SIG-M5 (cell line): ENCODE data around the gene BIN1.
"Not testable (repeated sequence)": the region's sequence is repeated elsewhere in the genome, so short reads cannot be mapped to it uniquely, and the experiment has no call there.

ENCODE experiments used
- DNase-seq: peaks from one replicate; lab custom pipeline; 2025; lab: John Stamatoyannopoulos, UW

BIN1 gene

GRCh38 chr2:127134235-127134634 is 27.3 kb upstream of the BIN1 start:
- DNase-seq, result no peak

- DNase-seq, result no peak
Observed at GRCh38 chr2:127133793-127134192, 26.8 kb upstream of the BIN1 start.

GRCh38 chr2:127130421-127130820 is 23.5 kb upstream of the BIN1 start:
- DNase-seq, result no peak

DNA sequence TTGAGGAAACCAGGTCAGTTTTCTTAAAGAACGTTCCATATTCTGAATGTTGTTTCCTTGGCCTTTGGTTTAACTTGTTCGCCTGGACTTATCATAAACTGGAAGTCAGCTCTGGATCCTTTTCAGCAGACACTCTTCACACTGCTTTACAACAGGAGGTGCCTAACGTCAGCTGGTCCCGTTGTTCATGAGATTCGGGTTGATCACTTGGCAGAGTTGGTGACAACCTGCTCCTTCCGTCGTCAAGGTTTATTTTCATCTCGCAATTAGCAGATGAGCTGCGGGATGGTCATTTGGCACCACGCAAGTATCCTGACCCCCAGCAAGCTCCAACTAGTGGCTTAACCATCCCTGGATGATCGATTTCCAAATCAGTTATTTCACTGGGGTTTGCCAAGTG is 23.0 kb upstream of the BIN1 start:
- DNase-seq, result no peak

GRCh38 chr2:127128445-127128904 is 21.5 kb upstream of the BIN1 start:
- DNase-seq, result no peak

- DNase-seq, result no peak
Observed at GRCh38 chr2:127125821-127126220, 18.9 kb upstream of the BIN1 start.

- no peak for DNase-seq
Observed at GRCh38 chr2:127124426-127124825, 17.5 kb upstream of the BIN1 start.

GRCh38 chr2:127122361-127123027 is 15.5 kb upstream of the BIN1 start:
- DNase-seq, result no peak

GRCh38 chr2:127121776-127122176 is 14.8 kb upstream of the BIN1 start:
- no peak for DNase-seq

- no peak for DNase-seq
Observed at GRCh38 chr2:127121353-127121752, 14.4 kb upstream of the BIN1 start.

DNA sequence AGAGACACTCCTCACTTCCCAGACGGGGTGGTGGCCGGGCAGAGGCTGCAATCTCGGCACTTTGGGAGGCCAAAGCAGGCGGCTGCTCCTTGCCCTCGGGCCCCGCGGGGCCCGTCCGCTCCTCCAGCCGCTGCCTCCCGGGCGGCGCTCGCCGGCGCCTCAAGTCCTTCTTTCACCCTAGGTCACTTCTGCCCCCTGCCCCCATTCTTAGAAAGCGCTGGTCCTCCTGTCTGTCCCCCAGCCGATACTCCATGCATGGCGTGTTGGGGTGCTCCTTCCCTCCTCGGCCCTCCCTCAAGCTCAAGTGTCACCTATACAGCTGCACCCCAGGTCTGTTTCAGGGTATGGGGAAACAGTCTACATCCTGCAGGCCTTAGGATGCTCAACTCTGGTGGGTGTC is 13.5 kb upstream of the BIN1 start:
- not testable (repeated sequence) for DNase-seq

DNA sequence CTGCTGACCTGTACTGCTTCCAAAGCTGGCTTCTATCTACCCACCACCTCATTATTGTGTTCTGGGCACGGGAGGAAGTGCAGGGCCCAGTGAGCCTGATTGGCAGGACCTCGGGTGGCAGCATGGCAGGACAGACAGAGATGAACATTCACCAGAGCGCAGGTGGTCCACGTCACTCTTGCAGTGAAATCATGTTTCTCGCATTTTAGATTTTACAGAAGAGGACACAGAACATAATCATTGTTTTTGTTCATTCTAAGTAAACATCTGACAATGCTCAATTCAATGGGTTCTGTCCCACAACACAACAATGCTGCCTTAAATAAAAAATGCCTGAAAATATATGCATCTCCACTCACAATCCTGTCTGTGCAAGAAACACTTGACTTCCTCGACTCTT is 11.5 kb upstream of the BIN1 start:
- no peak for DNase-seq

DNA sequence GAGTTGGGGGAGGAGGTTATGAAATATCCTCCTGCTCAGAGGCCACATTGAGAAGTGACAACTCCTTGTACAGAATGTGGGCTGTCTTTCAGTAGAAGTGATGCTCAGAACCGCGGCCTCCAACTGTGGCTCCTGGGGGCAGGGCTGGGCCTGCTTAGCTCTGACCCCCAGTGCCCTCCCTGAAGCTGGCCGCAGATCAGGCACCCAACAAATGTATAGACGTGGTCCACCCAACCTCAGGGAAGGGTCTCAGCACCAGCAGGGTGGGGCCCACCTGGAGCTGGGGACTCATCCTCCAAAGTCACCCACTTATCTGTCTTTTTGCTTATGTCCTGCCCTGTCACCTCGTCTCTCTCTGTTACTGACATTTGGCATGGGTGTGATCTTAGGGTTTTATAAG is 11.1 kb upstream of the BIN1 start:
- DNase-seq, result no peak

- DNase-seq, result no peak
Observed at GRCh38 chr2:127117603-127118002, 10.6 kb upstream of the BIN1 start.

DNA sequence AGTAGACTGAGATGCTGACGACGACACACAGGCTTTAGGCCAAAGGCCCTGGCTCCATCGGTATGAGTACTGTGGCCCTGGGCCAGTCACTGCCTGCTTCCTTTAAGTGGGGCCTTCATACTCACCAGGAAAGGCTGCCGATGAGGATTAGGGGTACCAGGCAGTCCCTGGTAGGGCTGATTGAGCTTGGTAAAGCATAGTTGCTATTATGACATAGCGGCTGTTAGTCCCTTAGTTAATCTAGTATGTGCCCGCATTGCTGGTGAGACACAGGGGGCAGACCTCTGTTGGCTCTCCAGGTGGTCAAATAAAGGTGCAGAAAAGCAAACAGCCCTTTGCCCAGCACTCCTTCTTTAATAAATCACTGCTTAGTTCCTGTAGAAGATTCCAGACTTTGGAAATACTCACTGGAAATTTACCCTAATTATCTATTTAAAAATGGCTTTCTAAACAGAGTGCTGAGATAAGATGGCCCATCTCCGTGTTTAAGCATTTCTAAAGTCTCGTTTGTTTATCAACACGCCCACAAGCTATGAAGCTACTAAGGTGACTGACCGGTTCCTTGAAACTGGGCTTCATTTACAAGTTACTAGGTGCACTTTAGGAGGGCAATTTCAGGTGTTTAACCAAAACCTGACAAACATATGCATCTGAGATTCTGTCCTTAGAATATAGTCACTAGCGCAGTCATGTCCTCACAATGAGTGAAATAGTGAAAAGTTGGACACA is 8.7 kb upstream of the BIN1 start:
- no peak for DNase-seq

DNA sequence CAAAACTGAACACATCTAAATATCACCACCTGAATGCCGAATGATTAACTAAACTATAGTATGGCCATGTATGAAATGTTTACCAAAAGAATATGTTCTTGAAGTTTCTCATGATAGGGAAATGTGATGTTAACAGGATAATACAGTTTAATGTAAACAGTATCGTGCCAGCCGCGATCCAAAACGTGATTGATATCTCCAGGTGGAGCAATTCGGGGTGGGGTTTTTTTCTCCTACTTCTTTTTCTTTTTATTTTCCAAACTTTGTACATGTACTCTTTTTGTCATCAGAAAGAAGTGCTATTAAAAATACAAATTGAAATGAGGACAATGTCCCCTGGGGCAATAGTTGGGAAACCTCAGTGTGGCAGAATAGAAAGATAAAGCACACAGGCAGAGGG is 4.0 kb upstream of the BIN1 start:
- DNase-seq, result no peak

DNA sequence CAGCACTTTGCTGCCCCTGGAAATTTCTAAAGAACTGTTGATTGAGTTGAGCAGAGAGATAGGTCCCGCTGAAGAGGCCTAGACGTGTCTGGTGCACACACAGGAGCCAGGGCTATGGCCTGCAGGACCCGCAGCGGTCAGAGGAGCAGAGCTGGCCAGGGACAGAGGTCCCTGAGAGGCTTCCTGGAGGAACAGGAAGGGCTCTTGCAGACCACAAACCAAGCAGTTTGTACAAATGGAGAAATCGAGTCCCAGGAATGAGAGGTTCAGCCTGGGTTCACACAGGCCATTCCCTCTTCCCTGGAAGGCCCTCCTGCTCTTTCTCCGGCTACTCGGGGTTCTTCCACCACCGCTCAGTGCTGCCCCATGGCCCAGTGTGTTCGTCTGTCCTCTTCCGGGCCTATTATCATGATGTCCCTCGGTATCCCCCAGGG is 1.2 kb upstream of the BIN1 start:
- no peak for DNase-seq

DNA sequence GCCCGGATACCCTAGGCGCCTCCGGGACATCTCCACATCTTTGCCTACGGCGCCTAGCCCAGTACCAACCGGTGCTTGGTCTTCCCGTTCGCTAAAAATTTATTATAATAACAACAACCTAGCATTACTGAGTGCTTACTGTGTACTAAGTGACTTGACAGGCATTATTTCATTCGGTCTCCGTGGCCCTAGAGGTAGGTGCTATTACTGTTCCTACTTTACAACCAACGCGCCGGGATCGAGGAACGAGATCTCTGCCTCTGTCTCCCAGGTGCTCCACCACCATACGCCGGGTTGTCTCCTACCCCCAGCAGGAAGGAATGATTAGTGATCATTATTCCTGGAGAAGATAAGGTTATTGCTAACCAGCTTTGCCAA is 657 bp upstream of the BIN1 start:
- no peak for DNase-seq

GRCh38 chr2:127106457-127106990 is 430 bp downstream of the BIN1 start:
- DNase-seq, result no peak

GRCh38 chr2:127105656-127106456 is 1.1 kb downstream of the BIN1 start:
- no peak for DNase-seq

- DNase-seq, result no peak
Observed at GRCh38 chr2:127104881-127105655, 1.9 kb downstream of the BIN1 start.

GRCh38 chr2:127104166-127104660 is 2.7 kb downstream of the BIN1 start:
- DNase-seq, result no peak
